Heart right ventricle (tissue), 16 donors: ENCODE measurements around the gene INKA1. TPM values are rescaled to one million over a fixed set of nuclear protein-coding genes. Genes with fewer than 3 reads are reported as not detected.

Source experiments
- ATAC-seq, 8 donors: fragments of 200-7000 bp; cut with Tn5 transposase; one replicate each; pipeline ENCODE4 v1.9.1; 2020; ENCODE audit warnings: mild to moderate bottlenecking in 8 of 8, moderate library complexity in 8 of 8, moderate number of reproducible peaks in 1 of 8
- DNase-seq, 2 donors: peaks; one replicate each; pipeline ENCODE4 v3.0.0-alpha.2; 2020
- H3K27ac ChIP-seq, 10 donors: fragments of 200-600 bp; sonication (generic) in 2 of 10; one replicate each; pipeline versions ENCODE4 v1.5.0 to v1.8.0; 2020 to 2022; ENCODE audit warnings: mild to moderate bottlenecking in 3 of 10
- H3K27me3 ChIP-seq, 7 donors: fragments of 200-600 bp; one replicate each; pipeline ENCODE4 v1.8.0; 2021 to 2022; ENCODE audit warnings: mild to moderate bottlenecking in 2 of 7
- H3K36me3 ChIP-seq, 9 donors: fragments of 200-600 bp; sonication (generic) in 1 of 9; one replicate each; pipeline versions ENCODE4 v1.5.0 to v1.8.0; 2020 to 2022; ENCODE audit warnings: mild to moderate bottlenecking in 2 of 9
- H3K4me1 ChIP-seq, 9 donors: fragments of 200-600 bp; sonication (generic) in 1 of 9; one replicate each; pipeline versions ENCODE4 v1.5.0 to v1.8.0; 2020 to 2022; ENCODE audit warnings: mild to moderate bottlenecking in 4 of 9
- H3K4me3 ChIP-seq, 10 donors: fragments of 200-600 bp; sonication (generic) in 2 of 10; one replicate each; pipeline versions ENCODE4 v1.5.0 to v1.8.0; 2020 to 2022; ENCODE audit warnings: mild to moderate bottlenecking in 7 of 10, moderate library complexity in 2 of 10
- H3K9me3 ChIP-seq, 11 donors: fragments of 200-600 bp in 10 of 11; sonication (generic) in 2 of 11; one replicate each; pipeline versions ENCODE4 v1.5.0 to v1.8.0; 2013 to 2022; ENCODE audit warnings: mild to moderate bottlenecking in 2 of 11, control low read depth in 1 of 11, moderate library complexity in 1 of 11
- CTCF ChIP-seq, 9 donors: fragments of 200-600 bp; sonication (generic) in 2 of 9; IDR thresholded peaks; one replicate each; pipeline versions ENCODE4 v1.5.0 to v1.8.0; 2021 to 2022; ENCODE audit warnings: antibody characterized with exemption in 9 of 9, mild to moderate bottlenecking in 5 of 9, moderate library complexity in 1 of 9
- WGBS, 2 donors: extraction: QIAGEN DNeasy Blood & Tissue Kit; methylation state at CpG; one replicate each; pipeline ENCODE4 v1.1.7; 2013; ENCODE audit warnings: inconsistent platforms in 1 of 2; 5-methylcytosine and 5-hydroxymethylcytosine counted together
- intact Hi-C, 10 donors: fragments of 100-400 bp; cut with DNase I; formaldehyde crosslinking; loops; one replicate each; pipeline versions ENCODE4 v1.11.1 to v1.14.2; 2022
- polyA plus RNA-seq, 2 donors: library from polyadenylated mRNA; stranded (reverse); fragments of 200-250 nt; gene quantifications; one replicate each; pipeline ENCODE4 v1.2.3, GENCODE V29; 2013
- total RNA-seq, 10 donors: library from RNA; stranded (reverse); fragmentation: NEBNext Ultra II Directional in 3 of 10; extraction: Animal tissue kit (Norgen Biotek cat#: 25700) in 3 of 10; gene quantifications; one replicate each; pipeline versions ENCODE4 v1.2.1 to v1.2.4, GENCODE V29; 2021 to 2023
- donor health status: Arrhythmogenic right ventricular cardiomyopathy.
- donor health status: ischemic (EF 13 %, LVEDD 7.1; RV severe dilation, severe dysfunction).
- donor health status: healthy with polysubstance abuse.
- donor health status: DM: no; HTN: yes; CAD: no.
- donor health status: DM: no; HTN: no; CAD: no.
- donor health status: ischemic (EF 25% LVEDD 6.9; RV normal size, moderate dysfunction).
- donor health status: ischemic (EF 25% LVEDD 5.7; RV mildly dilated, moderate dysfunction).
- donor health status: healthy.
- donor health status: DM: yes; HTN: yes; CAD: no.
- donor health status: Ischemic cardiomyopathy.
- donor health status: ischemic (EF 35%, LVEDD 5.7; RV mildly dilated, moderate dysfunction).
- donor health status: nonischemic (EF 11% LVEDD 7.7; RV severe dilation, severe dysfunction).
- donor health status: DM: yes; HTN: yes; CAD: no.
- donor health status: PGD.
- donor health status: ischemic (EF 29% LVEDD 5.4; RV normal size, mild dysfunction).
- donor health status: nonischemic (EF 23%, LVEDD 6.1; RV moderate dilation, normal function).

INKA1 gene
- total and polyA plus RNA-seq, 12 donors, result 1.8 to 8.6 (median 3.4) TPM

GRCh38 chr3:49793486-49794085, 9.5 kb upstream of the INKA1 start:
- Histone ChIP-seq H3K27me3 (no peaks in the 10 kb centered on the region), H3K36me3 (no peaks in the 10 kb centered on the region), H3K4me3 (no peak overlapping the region), H3K9me3 (no peaks in the 10 kb centered on the region), H3K4me1 (no peaks in the 10 kb centered on the region), H3K27ac (no peak overlapping the region)
- DNase-seq (no peak), ATAC-seq (peak in 1 of 8 donors; percentile 11)
- 95 to 97% methylated on average over 13 of the region's 13 CpGs for WGBS, 2 donors
- TF ChIP-seq CTCF (IDR thresholded peaks at IDR 0.05), result no peak
- intact Hi-C loops, result no loop called here

GRCh38 chr3:49794431-49794830, 8.6 kb upstream of the INKA1 start:
- no peaks in the 10 kb centered on the region for H3K4me1 ChIP-seq

GRCh38 chr3:49794926-49795905, 7.8 kb upstream of the INKA1 start:
- intact Hi-C loops, result loop anchor here in 1 of 10 donors (5.0 kb wide), 1 partner anchor 112 kb away; no protein-coding TSS in a partner anchor
- H3K27ac ChIP-seq, result no peak overlapping the region
- no peaks in the 10 kb centered on the region for H3K4me1 ChIP-seq
- no peak overlapping the region for H3K4me3 ChIP-seq
- H3K36me3 ChIP-seq, result no peaks in the 10 kb centered on the region
- 89 to 90% methylated on average over 23 to 24 of the region's 24 CpGs for WGBS, 2 donors
- ATAC-seq (no peak), DNase-seq (no peak)
- no peaks in the 10 kb centered on the region for H3K9me3 ChIP-seq
- no peaks in the 10 kb centered on the region for H3K27me3 ChIP-seq
- no peak for TF ChIP-seq CTCF (IDR thresholded peaks at IDR 0.05)

More at GRCh38 chr3:49794431-49794830, 8.6 kb upstream of the INKA1 start:
- Histone ChIP-seq H3K27ac (no peak overlapping the region), H3K4me3 (no peak overlapping the region), H3K27me3 (no peaks in the 10 kb centered on the region), H3K9me3 (no peaks in the 10 kb centered on the region), H3K36me3 (no peaks in the 10 kb centered on the region)
- ATAC-seq (no peak), DNase-seq (no peak)
- no peak for TF ChIP-seq CTCF (IDR thresholded peaks at IDR 0.05)
- intact Hi-C loops, result no loop called here
- 80 to 87% methylated on average over 4 of the region's 4 CpGs for WGBS, 2 donors

GRCh38 chr3:49799105-49799504, 4.0 kb upstream of the INKA1 start:
- Histone ChIP-seq H3K36me3 (no peaks in the 10 kb centered on the region), H3K9me3 (no peaks in the 10 kb centered on the region), H3K27ac (no peak overlapping the region), H3K4me3 (no peak overlapping the region), H3K27me3 (no peaks in the 10 kb centered on the region), H3K4me1 (peaks cover 5 to 14% (median 7%) of the 10 kb centered on the region in 9 donors)
- ATAC-seq (no peak), DNase-seq (no peak)
- intact Hi-C loops, result loop anchor here in 1 of 10 donors (5.0 kb wide), 1 partner anchor 108 kb away; no protein-coding TSS in a partner anchor
- TF ChIP-seq CTCF (IDR thresholded peaks at IDR 0.05), result no peak
- 95 to 96% methylated on average over 1 of the region's 1 CpG for WGBS, 2 donors
